GM12878 (cell line): ENCODE data around the gene HIGD1C. TPM values are rescaled to one million over a fixed set of nuclear protein-coding genes. Genes with fewer than 3 reads are reported as not detected.
A peak's percentile ranks its signal among the peaks of the same experiment; 100 is the strongest.

Experiments
- ATAC-seq: fragments of 200-7000 bp; cut with Tn5 transposase; 3 replicates; pipeline ENCODE4 v1.9.1; 2020; ENCODE audit warnings: mild to moderate bottlenecking, moderate library complexity
- BruUV-seq: library from RNA; stranded (reverse); fragments of 400-500 nt; replicated peaks from 2 replicates; lab custom pipeline; 2021; lab: Mats Ljungman, UMichigan
- CTCF ChIA-PET: fragments of 300-600 bp; sonication (Branson Sonifier 250); formaldehyde crosslinking; extraction: SDS; loops from one replicate; lab custom pipeline; 2021; ENCODE audit warnings: inconsistent platforms; lab: Yijun Ruan, JAX
- POLR2A ChIA-PET: fragments of 350-600 bp; formaldehyde crosslinking; extraction: SDS; loops from one replicate; lab custom pipeline; 2021; ENCODE audit warnings: inconsistent platforms; lab: Charles Lee
- RAD21 ChIA-PET: fragments of 300-600 bp; sonication (Branson Sonifier 250); formaldehyde crosslinking; loops from one replicate; lab custom pipeline; 2023; ENCODE audit warnings: antibody characterized with exemption; ENCODE audit not compliant: unreplicated experiment; lab: Charles Lee
- SMC1A ChIA-PET: fragments of 300-600 bp; sonication (Branson Sonifier 250); formaldehyde crosslinking; loops from one replicate; lab custom pipeline; 2023; ENCODE audit not compliant: unreplicated experiment, uncharacterized antibody; lab: Charles Lee
- DNase-seq: peaks from one replicate; pipeline ENCODE4 v3.0.0-alpha.2; 2011; ENCODE audit warnings: low read depth, low spot score
- FAIRE-seq: peaks from 3 replicates; lab custom pipeline; 2011; peaks lifted over from hg19 to GRCh38; lab: Jason Lieb, UNC
- H2AFZ ChIP-seq: 2 replicates; pipeline ENCODE4 v1.6.0; 2011; ENCODE audit warnings: low read depth, low read length, control low read depth; ENCODE audit not compliant: control insufficient read depth
- H3K27ac ChIP-seq: 2 replicates; pipeline ENCODE4 v1.5.1; 2011; ENCODE audit warnings: control low read depth; ENCODE audit not compliant: control insufficient read depth, insufficient read depth
- H3K27me3 ChIP-seq, 2 experiments: replicated peaks in 1 of 2; 2 replicates each; pipeline versions ENCODE4 v1.6.0 to v1.6.1; 2011; ENCODE audit warnings: low read length in 1 of 2; ENCODE audit not compliant: control insufficient read depth in 2 of 2, insufficient read depth in 2 of 2
- H3K36me3 ChIP-seq, 2 experiments: 2 replicates each; pipeline ENCODE4 v1.5.1; 2011; ENCODE audit warnings: low read length in 1 of 2; ENCODE audit not compliant: control insufficient read depth in 2 of 2, insufficient read depth in 2 of 2
- H3K4me1 ChIP-seq: 2 replicates; pipeline ENCODE4 v1.6.1; 2011; ENCODE audit warnings: mild to moderate bottlenecking, low read length, moderate library complexity, mixed read lengths; ENCODE audit not compliant: control insufficient read depth, insufficient read depth
- H3K4me2 ChIP-seq: 2 replicates; pipeline ENCODE4 v1.6.0; 2011; ENCODE audit warnings: control low read depth; ENCODE audit not compliant: control insufficient read depth, insufficient read depth
- H3K4me3 ChIP-seq: fragments of 200-600 bp; sonication (generic); 2 replicates; pipeline ENCODE4 v1.5.1; 2016
- H3K79me2 ChIP-seq: 2 replicates; pipeline ENCODE4 v1.6.0; 2011; ENCODE audit warnings: low read length; ENCODE audit not compliant: control insufficient read depth, insufficient read depth
- H3K9ac ChIP-seq: 2 replicates; pipeline ENCODE4 v1.8.0; 2011; ENCODE audit warnings: low read length, control low read depth, mixed read lengths; ENCODE audit not compliant: control insufficient read depth, insufficient read depth
- H3K9me3 ChIP-seq: replicated peaks from 3 replicates; pipeline ENCODE4 v1.5.1; 2011; ENCODE audit warnings: mild to moderate bottlenecking, low read length; ENCODE audit not compliant: control insufficient read depth, insufficient read depth
- H4K20me1 ChIP-seq: 2 replicates; pipeline ENCODE4 v1.6.0; 2011; ENCODE audit not compliant: control insufficient read depth, insufficient read depth
- HDGF ChIP-seq: fragments of 450-650 bp; IDR thresholded peaks from 2 replicates; pipeline ENCODE4 v1.6.1; 2016; ENCODE audit warnings: antibody characterized with exemption
- IKZF2 ChIP-seq, 2 experiments: fragments of 450-650 bp; IDR thresholded peaks; 2 replicates each; pipeline ENCODE4 v1.6.1; 2017; ENCODE audit warnings: mild to moderate bottlenecking in 2 of 2, moderate library complexity in 2 of 2
- NBN ChIP-seq: fragments of 450-650 bp; IDR thresholded peaks from 2 replicates; pipeline ENCODE4 v1.6.1; 2016
- NFXL1 ChIP-seq: fragments of 450-650 bp; IDR thresholded peaks from 2 replicates; pipeline ENCODE4 v1.6.1; 2017; ENCODE audit warnings: antibody characterized with exemption, mild to moderate bottlenecking, borderline replicate concordance
- NFYA ChIP-seq: IDR thresholded peaks from 2 replicates; pipeline ENCODE4 v1.6.1; 2011; ENCODE audit warnings: low read depth, mild to moderate bottlenecking, low read length, improper control_type of control experiment, borderline replicate concordance
- PML ChIP-seq: IDR thresholded peaks from 2 replicates; pipeline ENCODE4 v1.6.1; 2012; ENCODE audit warnings: low read length, inconsistent platforms
- SMARCA5 ChIP-seq: fragments of 450-650 bp; IDR thresholded peaks from 2 replicates; pipeline ENCODE4 v1.6.1; 2017; ENCODE audit warnings: mild to moderate bottlenecking
- SPI1 ChIP-seq: IDR thresholded peaks from 2 replicates; pipeline ENCODE4 v1.6.1; 2011; ENCODE audit warnings: low read depth, mild to moderate bottlenecking, low read length, moderate library complexity, borderline replicate concordance; ENCODE audit not compliant: insufficient read depth
- WGBS: methylation state at CpG from one replicate; pipeline ENCODE4 v1.1.6; 2016; ENCODE audit warnings: low lambda C conversion rate; ENCODE audit not compliant: insufficient replicate concordance, insufficient coverage; ENCODE audit errors: missing lambda C conversion rate; 5-methylcytosine and 5-hydroxymethylcytosine counted together
- in situ Hi-C: fragments of 300-500 bp; cut with MboI; formaldehyde crosslinking; loops from 9 replicates; pipeline ENCODE4 v1.14.3; 2018; ENCODE audit warnings: mixed read lengths
- intact Hi-C: fragments of 100-400 bp; cut with micrococcal nuclease; formaldehyde crosslinking; loops from one replicate; pipeline ENCODE4 v1.14.2; 2022; ENCODE audit not compliant: unreplicated experiment
- polyA plus RNA-seq, 11 experiments: library from polyadenylated mRNA; depleted of rRNA in 4 of 11; unstranded in 6 of 11; stranded (reverse) in 5 of 11; fragments of >200 nt; fragmentation: Nextera tagmentation in 4 of 11; fragmentation: Illumina TruSeq in 1 of 11; extraction: Ambion mirVana in 4 of 11; extraction: Trizol in 1 of 11; gene quantifications; 1 replicate in 1 of 11; 2 replicates in 10 of 11; pipeline versions ENCODE4 v1.2.1 to v1.2.3, GENCODE V29; 2011 to 2016; ENCODE audit warnings: inconsistent platforms in 2 of 11, missing spikeins in 2 of 11, low read depth in 1 of 11
- total RNA-seq, 4 experiments: library from RNA; depleted of rRNA in 3 of 4; stranded (reverse); fragments of >200 nt in 3 of 4; fragmentation: Illumina TruSeq in 1 of 4; extraction: Trizol in 1 of 4; gene quantifications; 2 replicates each; pipeline versions ENCODE4 v1.2.1 to v1.2.3, GENCODE V29; 2013 to 2021
- TF ChIP-seq, protein P1 (sequence below): fragments of 450-650 bp; IDR thresholded peaks from 2 replicates; pipeline ENCODE4 v1.6.1; 2017; ENCODE audit warnings: low read depth, mild to moderate bottlenecking, moderate library complexity
- TF ChIP-seq, protein P2 (sequence below): IDR thresholded peaks from 2 replicates; pipeline ENCODE4 v1.6.1; 2012; ENCODE audit warnings: low read depth, low read length, improper control_type of control experiment

HIGD1C gene
- total and polyA plus RNA-seq, 10 of the 15 experiments (the other 5 are each of a cell fraction or from before 2014, with no cell fraction given), result not detected

DNA sequence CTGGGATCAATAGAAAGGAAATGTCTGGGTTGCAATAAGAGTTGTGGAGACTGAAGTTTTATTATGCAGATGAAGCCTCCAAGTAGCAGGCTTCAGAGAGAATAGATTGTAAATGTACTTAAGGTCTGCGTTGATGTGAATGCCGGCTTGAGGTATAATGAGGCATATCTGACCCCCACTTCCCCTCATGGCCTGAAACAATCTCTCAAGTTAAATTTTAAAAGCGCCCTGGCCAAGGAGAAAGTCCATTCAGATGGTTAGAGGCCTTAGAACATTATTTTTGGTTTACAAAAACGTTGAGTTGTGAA is 28.3 kb upstream of the HIGD1C start:
- no peak overlapping the region for H2AFZ ChIP-seq
- H3K4me3 ChIP-seq, result 0 out of 2 replicates have a peak overlapping the region, but pooled peaks have one; percentile 28
- BruUV-seq, result no TSS peak
- H3K9me3 ChIP-seq, result no peaks in the 10 kb centered on the region; the same call in 2 of the 3 replicates
- peak overlapping the region; percentile 19 for H3K9ac ChIP-seq
- intact Hi-C loops, result no loop called here
- H3K4me1 ChIP-seq, result peaks cover 27% of the 10 kb centered on the region
- no peaks in the 10 kb centered on the region for H3K79me2 ChIP-seq
- ChIA-PET CTCF (interaction anchor here (0.8 to 2.0 kb wide), 3 partner anchors 63 to 159 kb away, joined by 3 to 12 read pairs (median 8); no protein-coding TSS in a partner anchor), SMC1A (interaction anchor here (1.1 to 2.5 kb wide), 4 partner anchors 9 to 417 kb away, joined by 3 to 10 read pairs (median 6); no protein-coding TSS in a partner anchor), POLR2A (no interaction called here), RAD21 (interaction anchor here (0.7 to 1.6 kb wide), 3 partner anchors 10 to 417 kb away, joined by 3 to 5 read pairs (median 3); no protein-coding TSS in a partner anchor)
- in situ Hi-C loops, result no loop called here
- FAIRE-seq (no peak), ATAC-seq (no peak; the same call in 2 of the 3 replicates), DNase-seq (no peak)
- WGBS, result 0% methylated on average over 4 of the region's 4 CpGs
- H4K20me1 ChIP-seq, result no peaks in the 10 kb centered on the region
- H3K27ac ChIP-seq, result peak overlapping the region; percentile 59
- TF ChIP-seq NFYA, result no peak
- no peak for TF ChIP-seq NFXL1
- TF ChIP-seq IKZF2 (IDR thresholded peaks at IDR 0.05), result no peak
- no peak for TF ChIP-seq SMARCA5
- TF ChIP-seq PML, result peak; percentile 35; the same call in 1 of the 2 replicates
- TF ChIP-seq NBN, result 0 out of 2 replicates have a peak, but pooled peaks have one; percentile 62
- TF ChIP-seq, protein P1, sequence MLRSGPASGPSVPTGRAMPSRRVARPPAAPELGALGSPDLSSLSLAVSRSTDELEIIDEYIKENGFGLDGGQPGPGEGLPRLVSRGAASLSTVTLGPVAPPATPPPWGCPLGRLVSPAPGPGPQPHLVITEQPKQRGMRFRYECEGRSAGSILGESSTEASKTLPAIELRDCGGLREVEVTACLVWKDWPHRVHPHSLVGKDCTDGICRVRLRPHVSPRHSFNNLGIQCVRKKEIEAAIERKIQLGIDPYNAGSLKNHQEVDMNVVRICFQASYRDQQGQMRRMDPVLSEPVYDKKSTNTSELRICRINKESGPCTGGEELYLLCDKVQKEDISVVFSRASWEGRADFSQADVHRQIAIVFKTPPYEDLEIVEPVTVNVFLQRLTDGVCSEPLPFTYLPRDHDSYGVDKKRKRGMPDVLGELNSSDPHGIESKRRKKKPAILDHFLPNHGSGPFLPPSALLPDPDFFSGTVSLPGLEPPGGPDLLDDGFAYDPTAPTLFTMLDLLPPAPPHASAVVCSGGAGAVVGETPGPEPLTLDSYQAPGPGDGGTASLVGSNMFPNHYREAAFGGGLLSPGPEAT, result no peak
- TF ChIP-seq HDGF, result no peak
- TF ChIP-seq SPI1, result no peak
- TF ChIP-seq, protein P2, sequence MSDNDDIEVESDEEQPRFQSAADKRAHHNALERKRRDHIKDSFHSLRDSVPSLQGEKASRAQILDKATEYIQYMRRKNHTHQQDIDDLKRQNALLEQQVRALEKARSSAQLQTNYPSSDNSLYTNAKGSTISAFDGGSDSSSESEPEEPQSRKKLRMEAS, result 0 out of 2 replicates have a peak, but pooled peaks have one; percentile 53
- H3K36me3 ChIP-seq, result no peaks in the 10 kb centered on the region
- H3K4me2 ChIP-seq, result peak overlapping the region; percentile 78
- H3K27me3 ChIP-seq, result no peaks in the 10 kb centered on the region
